Measurements from ENCODE around the gene TENM4.
A peak's percentile ranks its signal among the peaks of the same experiment; 100 is the strongest.

The TENM4 gene

GRCh38 chr11:79309407-79309806, 131.4 kb downstream of the TENM4 start:
- no peaks in the 10 kb centered on the region for H3K36me3 ChIP-seq (ENCODE audit: control insufficient read depth in 2 of 2, insufficient read depth in 1 of 2, low read length in 2 of 2)
- ChIA-PET POLR2A (no interaction called here), CTCF (no interaction called here)
- no peak overlapping the region for H3K27ac ChIP-seq (ENCODE audit: extremely low read depth, low read depth, low read length)
- no peak overlapping the region for H3K4me3 ChIP-seq (ENCODE audit: low read depth, low read length)
- TF ChIP-seq ZBTB17 (tag by site-specific recombination; IDR thresholded peaks at IDR 0.05) (no peak), ZNF335 (tag by site-specific recombination; conservative IDR thresholded peaks at IDR 0.05) (0 out of 2 replicates have a peak, but pooled peaks have one; percentile 22)
- H3K9me3 ChIP-seq (ENCODE audit: control insufficient read depth, insufficient read depth, low read depth, low read length), result no peaks in the 10 kb centered on the region
- no peaks in the 10 kb centered on the region for H3K4me1 ChIP-seq (ENCODE audit: control insufficient read depth, insufficient read depth, low read length)

GRCh38 chr11:79308429-79308828, 132.4 kb downstream of the TENM4 start:
- Histone ChIP-seq H3K4me3 (ENCODE audit: low read depth, low read length) (no peak overlapping the region), H3K4me1 (ENCODE audit: control insufficient read depth, insufficient read depth, low read length) (no peaks in the 10 kb centered on the region), H3K9me3 (ENCODE audit: control insufficient read depth, insufficient read depth, low read depth, low read length) (no peaks in the 10 kb centered on the region), H3K36me3 (ENCODE audit: control insufficient read depth in 2 of 2, insufficient read depth in 1 of 2, low read length in 2 of 2) (no peaks in the 10 kb centered on the region), H3K27ac (ENCODE audit: extremely low read depth, low read depth, low read length) (no peak overlapping the region)
- ChIA-PET CTCF (no interaction called here), POLR2A (no interaction called here)
- TF ChIP-seq ZNF404 (tag by site-specific recombination; IDR thresholded peaks at IDR 0.05) (no peak), ZNF514 (tag by site-specific recombination; IDR thresholded peaks at IDR 0.05) (no peak), ZNF280C (tag by site-specific recombination; IDR thresholded peaks at IDR 0.05) (no peak), ZNF140 (tag by site-specific recombination; IDR thresholded peaks at IDR 0.05) (no peak), ZBTB44 (tag by site-specific recombination; IDR thresholded peaks at IDR 0.05) (no peak), YY1 (tag by site-specific recombination; IDR thresholded peaks at IDR 0.05) (no peak), CTCF (tag by site-specific recombination; IDR thresholded peaks at IDR 0.05) (no peak), ZNF175 (tag by site-specific recombination; IDR thresholded peaks at IDR 0.05) (no peak), ZSCAN4 (tag by site-specific recombination; IDR thresholded peaks at IDR 0.05) (no peak), ZNF112 (tag by site-specific recombination; IDR thresholded peaks at IDR 0.05) (no peak), ZNF544 (tag by site-specific recombination; IDR thresholded peaks at IDR 0.05) (no peak), ZNF18 (tag by site-specific recombination; IDR thresholded peaks at IDR 0.05) (no peak), ZBTB7A (tag by site-specific recombination; IDR thresholded peaks at IDR 0.05; ENCODE audit: low read depth) (no peak), ZNF239 (tag by site-specific recombination; IDR thresholded peaks at IDR 0.05) (no peak)
